Fibroblast of skin of right biceps (primary cell): ENCODE results near the gene LRP8.

Source experiments
- DNase-seq: peaks from one replicate; pipeline ENCODE4 v3.0.0-alpha.2; 2013

The LRP8 gene

GRCh38 chr1:53279296-53280200, 48.3 kb downstream of the LRP8 start:
- no peak for DNase-seq

- DNase-seq, result peak; percentile 17
Observed at GRCh38 chr1:53278298-53278725, 49.6 kb downstream of the LRP8 start.

- DNase-seq, result no peak
Observed at GRCh38 chr1:53277326-53277725, 50.5 kb downstream of the LRP8 start.

GRCh38 chr1:53276902-53277281, 51.0 kb downstream of the LRP8 start:
- DNase-seq, result no peak

GRCh38 chr1:53276153-53276901, 51.5 kb downstream of the LRP8 start:
- no peak for DNase-seq

GRCh38 chr1:53275566-53275965, 52.3 kb downstream of the LRP8 start:
- no peak for DNase-seq

GRCh38 chr1:53274541-53275185, 53.2 kb downstream of the LRP8 start:
- DNase-seq, result no peak

- DNase-seq, result no peak
Observed at GRCh38 chr1:53274026-53274425, 53.8 kb downstream of the LRP8 start.

GRCh38 chr1:53273526-53273925, 54.3 kb downstream of the LRP8 start:
- no peak for DNase-seq

GRCh38 chr1:53272349-53272748, 55.5 kb downstream of the LRP8 start:
- peak; percentile 21 for DNase-seq

- DNase-seq, result no peak
Observed at GRCh38 chr1:53271446-53272090, 56.3 kb downstream of the LRP8 start.

GRCh38 chr1:53270873-53271272, 57.0 kb downstream of the LRP8 start:
- no peak for DNase-seq

GRCh38 chr1:53270107-53270506, 57.8 kb downstream of the LRP8 start:
- no peak for DNase-seq

GRCh38 chr1:53267761-53268160, 60.1 kb downstream of the LRP8 start:
- no peak for DNase-seq

GRCh38 chr1:53266038-53266437, 61.8 kb downstream of the LRP8 start:
- no peak for DNase-seq

GRCh38 chr1:53265581-53265980, 62.3 kb downstream of the LRP8 start:
- no peak for DNase-seq

GRCh38 chr1:53264048-53264447, 63.8 kb downstream of the LRP8 start:
- no peak for DNase-seq

GRCh38 chr1:53262000-53262399, 65.9 kb downstream of the LRP8 start:
- no peak for DNase-seq

- no peak for DNase-seq
Observed at GRCh38 chr1:53260631-53261247, 67.1 kb downstream of the LRP8 start.

GRCh38 chr1:53259932-53260331, 67.9 kb downstream of the LRP8 start:
- no peak for DNase-seq

GRCh38 chr1:53258216-53258615, 69.7 kb downstream of the LRP8 start:
- no peak for DNase-seq

GRCh38 chr1:53257454-53258081, 70.3 kb downstream of the LRP8 start:
- peak; percentile 26 for DNase-seq
